ENCODE data around the gene CDK17. TPM values are rescaled to one million over a fixed set of nuclear protein-coding genes. Genes with fewer than 3 reads are reported as not detected.

The CDK17 gene
- total RNA-seq (2014; rRNA removed) (20.7 and 23.9 TPM in 2 replicates), Bru-seq, nascent RNA (percentile 85 among the genes with signal in this experiment), BruChase-seq, experiment 1, labeled RNA remaining after a 6-hour chase (percentile 71 among the genes with signal in this experiment), BruChase-seq, experiment 2, labeled RNA remaining after a 2-hour chase (percentile 81 among the genes with signal in this experiment)
- long read RNA-seq, full-length matches to known transcripts: 66 of 88 reads
- long read RNA-seq, partial matches to known transcripts: 5 of 88 reads
- long read RNA-seq, other reads (novel, unspliced or antisense): 17 of 88 reads

GRCh38 chr12:96399919-96400630, at the start of gene CDK17:
CDK17 (minus strand) TSS chr12:96400439; CDS start chr12:96334836, 65,603 bp downstream.
- H3K4me1 ChIP-seq (ENCODE audit: insufficient read depth, low read length): peaks cover 27% of the 10 kb centered on the region

GRCh38 chr12:96448300-96448699, 48.1 kb upstream of the CDK17 start:
- ATAC-seq (peak; percentile 89), DNase-seq (peak; percentile 96)
- peak overlapping the region; percentile 92 for H3K27ac ChIP-seq (ENCODE audit: low read length)
- POLR2A ChIA-PET (ENCODE audit: unreplicated experiment): interaction anchor here (0.8 kb wide), 1 partner anchor 50 kb away, joined by 3 read pairs; no protein-coding TSS in a partner anchor
- no peaks in the 10 kb centered on the region for H3K27me3 ChIP-seq (ENCODE audit: low read length)
- H3K79me2 ChIP-seq (ENCODE audit: low read length): no peaks in the 10 kb centered on the region
- no peak overlapping the region for H2AFZ ChIP-seq (ENCODE audit: low read length)
- no peaks in the 10 kb centered on the region for H3K9me2 ChIP-seq (replicated peaks; ENCODE audit: low read length)
- no TSS peak for BruUV-seq (replicated peaks)
- H4K20me1 ChIP-seq (ENCODE audit: low read length): no peaks in the 10 kb centered on the region
- no peaks in the 10 kb centered on the region for H3K9me3 ChIP-seq (ENCODE audit: low read length)
- CTCF ChIA-PET: interaction anchor here (0.6 to 1.1 kb wide), 4 partner anchors 47 to 736 kb away, joined by 3 to 12 read pairs (median 4); partner anchors contain the start of gene CDK17
- H3K9ac ChIP-seq (ENCODE audit: low read length): peak overlapping the region; percentile 68
- peak overlapping the region; percentile 36; the same call in 1 of the 2 replicates for H3K4me3 ChIP-seq (ENCODE audit: low read length)
- peak overlapping the region; percentile 47; the same call in 1 of the 2 replicates for H3K4me2 ChIP-seq (ENCODE audit: low read length)
- H3K4me1 ChIP-seq (ENCODE audit: insufficient read depth, low read length): peaks cover 50% of the 10 kb centered on the region
- peaks cover 7% of the 10 kb centered on the region for H3F3A ChIP-seq (ENCODE audit: low read length, unreplicated experiment)
- no peaks in the 10 kb centered on the region for H3K36me3 ChIP-seq (ENCODE audit: low read depth, low read length)
- intact Hi-C loops (cut with micrococcal nuclease): loop anchor here (1.0 to 5.0 kb wide), 4 partner anchors 21 to 54 kb away; no protein-coding TSS in a partner anchor
- TF ChIP-seq EZH2 (IDR thresholded peaks at IDR 0.05; ENCODE audit: low read length, unreplicated experiment) (no peak), EZH2phosphoT487 (IDR thresholded peaks at IDR 0.05; ENCODE audit: borderline replicate concordance, low read length) (no peak), CTCF (conservative IDR thresholded peaks at IDR 0.05; ENCODE audit: low read depth, low read length) (no peak)

More at GRCh38 chr12:96399919-96400630, at the start of gene CDK17:
- POLR2A ChIA-PET (ENCODE audit: unreplicated experiment): no interaction called here
- BruUV-seq (replicated peaks): no TSS peak
- Histone ChIP-seq H3K36me3 (ENCODE audit: low read depth, low read length) (no peaks in the 10 kb centered on the region), H3K4me3 (ENCODE audit: low read length) (peak within 1 kb of the TSS; percentile 82), H3K9me2 (replicated peaks; ENCODE audit: low read length) (no peaks in the 10 kb centered on the region), H3K79me2 (ENCODE audit: low read length) (peaks cover 48% of the 10 kb centered on the region), H3K9ac (ENCODE audit: low read length) (peak within 1 kb of the TSS; percentile 93), H3K27me3 (ENCODE audit: low read length) (no peaks in the 10 kb centered on the region), H4K20me1 (ENCODE audit: low read length) (peaks cover 39% of the 10 kb centered on the region), H3K4me2 (ENCODE audit: low read length) (peak within 1 kb of the TSS; percentile 95), H3K27ac (ENCODE audit: low read length) (peak within 1 kb of the TSS; percentile 90), H3F3A (ENCODE audit: low read length, unreplicated experiment) (no peaks in the 10 kb centered on the region), H3K9me3 (ENCODE audit: low read length) (no peaks in the 10 kb centered on the region), H2AFZ (ENCODE audit: low read length) (peak within 1 kb of the TSS; percentile 74)
- ATAC-seq (peak; percentile 65), DNase-seq (peak; percentile 77)
- TF ChIP-seq EZH2 (IDR thresholded peaks at IDR 0.05; ENCODE audit: low read length, unreplicated experiment) (no peak), CTCF (conservative IDR thresholded peaks at IDR 0.05; ENCODE audit: low read depth, low read length) (0 out of 2 replicates have a peak, but pooled peaks have one; percentile 16), EZH2phosphoT487 (IDR thresholded peaks at IDR 0.05; ENCODE audit: borderline replicate concordance, low read length) (peak; percentile 92)
- intact Hi-C loops (cut with micrococcal nuclease): loop anchor here (1.0 to 5.0 kb wide), 7 partner anchors 53 to 338 kb away; no protein-coding TSS in a partner anchor
- CTCF ChIA-PET: interaction anchor here (0.5 to 2.3 kb wide), 12 partner anchors 27 to 342 kb away, joined by 3 to 15 read pairs (median 6); partner anchors contain the start of gene CFAP54

Measured in PC-3 (cell line).